Measurements from ENCODE around the gene COG5.
"Not testable (repeated sequence)": the region's sequence is repeated elsewhere in the genome, so short reads cannot be mapped to it uniquely, and the experiment has no call there.

COG5 gene

GRCh38 chr7:107258737-107259136 lies 305.0 kb downstream of the COG5 start:
- no peak for DNase-seq

- no peak for DNase-seq
Observed at GRCh38 chr7:107255602-107256001, 308.1 kb downstream of the COG5 start.

GRCh38 chr7:107254398-107254985 lies 309.2 kb downstream of the COG5 start:
- DNase-seq = no peak

- DNase-seq = no peak
Observed at GRCh38 chr7:107253599-107253998, 310.1 kb downstream of the COG5 start.

GRCh38 chr7:107251963-107252362 lies 311.8 kb downstream of the COG5 start:
- no peak for DNase-seq

GRCh38 chr7:107248551-107249316 lies 315.0 kb downstream of the COG5 start:
- DNase-seq = no peak

- DNase-seq = not testable (repeated sequence)
Observed at GRCh38 chr7:107246836-107247235, 316.9 kb downstream of the COG5 start.

- no peak for DNase-seq
Observed at GRCh38 chr7:107244613-107245012, 319.1 kb downstream of the COG5 start.

- no peak for DNase-seq
Observed at GRCh38 chr7:107242267-107242666, 321.5 kb downstream of the COG5 start.

- no peak for DNase-seq
Observed at GRCh38 chr7:107237451-107237850, 326.3 kb downstream of the COG5 start.

GRCh38 chr7:107236862-107237261 lies 326.9 kb downstream of the COG5 start:
- DNase-seq = no peak

GRCh38 chr7:107234436-107234835 lies 329.3 kb downstream of the COG5 start:
- DNase-seq = no peak

GRCh38 chr7:107233981-107234380 lies 329.7 kb downstream of the COG5 start:
- no peak for DNase-seq

- DNase-seq = no peak
Observed at GRCh38 chr7:107233174-107233573, 330.5 kb downstream of the COG5 start.

- DNase-seq = no peak
Observed at GRCh38 chr7:107232568-107233090, 331.1 kb downstream of the COG5 start.

GRCh38 chr7:107230334-107230733 lies 333.4 kb downstream of the COG5 start:
- no peak for DNase-seq

GRCh38 chr7:107228291-107228690 lies 335.4 kb downstream of the COG5 start:
- no peak for DNase-seq

- no peak for DNase-seq
Observed at GRCh38 chr7:107224374-107225223, 339.1 kb downstream of the COG5 start.

GRCh38 chr7:107220806-107221205 lies 342.9 kb downstream of the COG5 start:
- DNase-seq = not testable (repeated sequence)

GRCh38 chr7:107220356-107220755 lies 343.4 kb downstream of the COG5 start:
- DNase-seq = no peak

GRCh38 chr7:107219563-107220244 lies 344.0 kb downstream of the COG5 start:
- no peak for DNase-seq

- no peak for DNase-seq
Observed at GRCh38 chr7:107213945-107214344, 349.8 kb downstream of the COG5 start.
